Right atrium auricular region (tissue), 2 donors: ENCODE measurements around the gene MYL12B. TPM values are rescaled to one million over a fixed set of nuclear protein-coding genes. Genes with fewer than 3 reads are reported as not detected.
A peak's percentile ranks its signal among the peaks of the same experiment; 100 is the strongest.

Experiments used
- DNase-seq: peaks from one replicate; pipeline ENCODE4 v3.0.0-alpha.2; 2019; ENCODE audit warnings: low spot score
- H3K27ac ChIP-seq, 2 donors: fragments of 200-600 bp; sonication (generic); 1 replicate in 1 of 2; 2 replicates in 1 of 2; pipeline ENCODE4 v1.5.1; 2016 to 2019
- H3K27me3 ChIP-seq, 2 donors: fragments of 200-600 bp; sonication (generic); one replicate each; pipeline versions ENCODE4 v1.5.1 to v1.6.0; 2017 to 2019
- H3K36me3 ChIP-seq: fragments of 200-600 bp; sonication (generic); one replicate; pipeline ENCODE4 v1.5.1; 2016
- H3K4me1 ChIP-seq, 2 donors: fragments of 200-600 bp; sonication (generic); one replicate each; pipeline versions ENCODE4 v1.5.1 to v1.6.0; 2017 to 2019
- H3K4me3 ChIP-seq, 2 donors: fragments of 200-600 bp; sonication (generic); 1 replicate in 1 of 2; 2 replicates in 1 of 2; pipeline ENCODE4 v1.5.1; 2017 to 2019; ENCODE audit warnings: mild to moderate bottlenecking in 1 of 2, moderate library complexity in 1 of 2
- H3K9me3 ChIP-seq, 2 donors: fragments of 200-600 bp; sonication (generic); one replicate each; pipeline ENCODE4 v1.5.1; 2019
- total RNA-seq, 2 donors: library from RNA; depleted of rRNA; stranded (reverse); fragments of >200 nt; gene quantifications; one replicate each; pipeline ENCODE4 v1.1.0, GENCODE V29; 2016
- TF ChIP-seq, protein P1 (sequence below), 2 donors: fragments of 200-600 bp; sonication (generic); IDR thresholded peaks; one replicate each; pipeline ENCODE4 v1.5.1; 2019; ENCODE audit warnings: antibody characterized with exemption in 2 of 2

The MYL12B gene
- total RNA-seq, 2 donors from 2014 or later: 180 to 231 TPM

GRCh38 chr18:3293196-3293951, 31.4 kb downstream of the MYL12B start:
- Histone ChIP-seq H3K4me1 (peaks cover 0 to 11% of the 10 kb centered on the region in 2 donors), H3K9me3 (peaks cover 0 to 2% of the 10 kb centered on the region in 2 donors), H3K36me3 (no peaks in the 10 kb centered on the region), H3K4me3 (no peak overlapping the region), H3K27ac (no peak overlapping the region), H3K27me3 (no peaks in the 10 kb centered on the region)
- DNase-seq: no peak
- TF ChIP-seq, protein P1, sequence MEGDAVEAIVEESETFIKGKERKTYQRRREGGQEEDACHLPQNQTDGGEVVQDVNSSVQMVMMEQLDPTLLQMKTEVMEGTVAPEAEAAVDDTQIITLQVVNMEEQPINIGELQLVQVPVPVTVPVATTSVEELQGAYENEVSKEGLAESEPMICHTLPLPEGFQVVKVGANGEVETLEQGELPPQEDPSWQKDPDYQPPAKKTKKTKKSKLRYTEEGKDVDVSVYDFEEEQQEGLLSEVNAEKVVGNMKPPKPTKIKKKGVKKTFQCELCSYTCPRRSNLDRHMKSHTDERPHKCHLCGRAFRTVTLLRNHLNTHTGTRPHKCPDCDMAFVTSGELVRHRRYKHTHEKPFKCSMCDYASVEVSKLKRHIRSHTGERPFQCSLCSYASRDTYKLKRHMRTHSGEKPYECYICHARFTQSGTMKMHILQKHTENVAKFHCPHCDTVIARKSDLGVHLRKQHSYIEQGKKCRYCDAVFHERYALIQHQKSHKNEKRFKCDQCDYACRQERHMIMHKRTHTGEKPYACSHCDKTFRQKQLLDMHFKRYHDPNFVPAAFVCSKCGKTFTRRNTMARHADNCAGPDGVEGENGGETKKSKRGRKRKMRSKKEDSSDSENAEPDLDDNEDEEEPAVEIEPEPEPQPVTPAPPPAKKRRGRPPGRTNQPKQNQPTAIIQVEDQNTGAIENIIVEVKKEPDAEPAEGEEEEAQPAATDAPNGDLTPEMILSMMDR (IDR thresholded peaks at IDR 0.05): no peak

GRCh38 chr18:3294435-3295080, 32.6 kb downstream of the MYL12B start:
- H3K36me3 ChIP-seq: no peaks in the 10 kb centered on the region
- DNase-seq: no peak
- no peak overlapping the region for H3K4me3 ChIP-seq
- no peak overlapping the region for H3K27ac ChIP-seq
- peaks cover 0 to 11% of the 10 kb centered on the region in 2 donors for H3K4me1 ChIP-seq
- H3K27me3 ChIP-seq: no peaks in the 10 kb centered on the region
- H3K9me3 ChIP-seq: peaks cover 0 to 11% of the 10 kb centered on the region in 2 donors
- TF ChIP-seq, protein P1 (IDR thresholded peaks at IDR 0.05): no peak

- peaks cover 0 to 11% of the 10 kb centered on the region in 2 donors for H3K9me3 ChIP-seq
- H3K27me3 ChIP-seq: no peaks in the 10 kb centered on the region
- H3K4me3 ChIP-seq: peak overlapping the region; percentile 27 to 58
- TF ChIP-seq, protein P1 (IDR thresholded peaks at IDR 0.05): peak in 1 of 2 donors; percentile 57
- no peaks in the 10 kb centered on the region for H3K36me3 ChIP-seq
- DNase-seq: peak; percentile 78
- H3K4me1 ChIP-seq: peaks cover 0 to 11% of the 10 kb centered on the region in 2 donors
- H3K27ac ChIP-seq: no peak overlapping the region
These were observed 35.4 kb downstream of the MYL12B start for GRCh38 chr18:3297025-3297984.

- Histone ChIP-seq H3K4me1 (no peaks in the 10 kb centered on the region), H3K27me3 (no peaks in the 10 kb centered on the region), H3K4me3 (no peak overlapping the region), H3K27ac (no peak overlapping the region), H3K36me3 (no peaks in the 10 kb centered on the region), H3K9me3 (no peaks in the 10 kb centered on the region)
- no peak for DNase-seq
- TF ChIP-seq, protein P1 (IDR thresholded peaks at IDR 0.05): no peak
These were observed 42.9 kb downstream of the MYL12B start for GRCh38 chr18:3304832-3305231.

GRCh38 chr18:3305354-3305762, 43.4 kb downstream of the MYL12B start:
- Histone ChIP-seq H3K9me3 (no peaks in the 10 kb centered on the region), H3K27ac (no peak overlapping the region), H3K27me3 (no peaks in the 10 kb centered on the region), H3K4me1 (no peaks in the 10 kb centered on the region), H3K36me3 (no peaks in the 10 kb centered on the region), H3K4me3 (no peak overlapping the region)
- TF ChIP-seq, protein P1 (IDR thresholded peaks at IDR 0.05): no peak
- DNase-seq: no peak
